Measurements from ENCODE around the gene PEAK1.

DNA sequence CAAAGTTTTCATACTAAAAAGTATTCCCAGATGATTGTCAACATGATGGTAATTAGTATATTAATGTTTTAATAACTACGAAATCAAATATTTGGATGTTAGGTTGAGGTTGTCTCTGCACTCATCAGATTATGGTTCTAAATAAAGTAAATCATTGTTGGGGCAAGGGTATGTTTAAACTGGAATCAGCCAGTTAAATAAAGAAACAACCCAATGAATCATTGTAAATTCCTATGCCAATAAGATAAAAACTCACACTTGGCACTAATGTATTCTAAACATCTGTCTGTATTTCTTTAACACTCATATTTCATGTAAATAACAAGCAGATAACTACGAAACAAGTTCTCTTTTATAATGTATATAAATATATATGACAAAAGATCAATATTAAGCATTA lies 92.7 kb downstream of the PEAK1 start:
- no peak for TF ChIP-seq ZNF404 (tag by site-specific recombination; IDR thresholded peaks at IDR 0.05)
- TF ChIP-seq, protein P1, sequence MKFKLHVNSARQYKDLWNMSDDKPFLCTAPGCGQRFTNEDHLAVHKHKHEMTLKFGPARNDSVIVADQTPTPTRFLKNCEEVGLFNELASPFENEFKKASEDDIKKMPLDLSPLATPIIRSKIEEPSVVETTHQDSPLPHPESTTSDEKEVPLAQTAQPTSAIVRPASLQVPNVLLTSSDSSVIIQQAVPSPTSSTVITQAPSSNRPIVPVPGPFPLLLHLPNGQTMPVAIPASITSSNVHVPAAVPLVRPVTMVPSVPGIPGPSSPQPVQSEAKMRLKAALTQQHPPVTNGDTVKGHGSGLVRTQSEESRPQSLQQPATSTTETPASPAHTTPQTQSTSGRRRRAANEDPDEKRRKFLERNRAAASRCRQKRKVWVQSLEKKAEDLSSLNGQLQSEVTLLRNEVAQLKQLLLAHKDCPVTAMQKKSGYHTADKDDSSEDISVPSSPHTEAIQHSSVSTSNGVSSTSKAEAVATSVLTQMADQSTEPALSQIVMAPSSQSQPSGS (tag by site-specific recombination; IDR thresholded peaks at IDR 0.05; ENCODE audit: low read depth), result no peak
- TF ChIP-seq ZNF16 (tag by site-specific recombination; IDR thresholded peaks at IDR 0.05; ENCODE audit: low read depth), result no peak
- TF ChIP-seq, protein P2, sequence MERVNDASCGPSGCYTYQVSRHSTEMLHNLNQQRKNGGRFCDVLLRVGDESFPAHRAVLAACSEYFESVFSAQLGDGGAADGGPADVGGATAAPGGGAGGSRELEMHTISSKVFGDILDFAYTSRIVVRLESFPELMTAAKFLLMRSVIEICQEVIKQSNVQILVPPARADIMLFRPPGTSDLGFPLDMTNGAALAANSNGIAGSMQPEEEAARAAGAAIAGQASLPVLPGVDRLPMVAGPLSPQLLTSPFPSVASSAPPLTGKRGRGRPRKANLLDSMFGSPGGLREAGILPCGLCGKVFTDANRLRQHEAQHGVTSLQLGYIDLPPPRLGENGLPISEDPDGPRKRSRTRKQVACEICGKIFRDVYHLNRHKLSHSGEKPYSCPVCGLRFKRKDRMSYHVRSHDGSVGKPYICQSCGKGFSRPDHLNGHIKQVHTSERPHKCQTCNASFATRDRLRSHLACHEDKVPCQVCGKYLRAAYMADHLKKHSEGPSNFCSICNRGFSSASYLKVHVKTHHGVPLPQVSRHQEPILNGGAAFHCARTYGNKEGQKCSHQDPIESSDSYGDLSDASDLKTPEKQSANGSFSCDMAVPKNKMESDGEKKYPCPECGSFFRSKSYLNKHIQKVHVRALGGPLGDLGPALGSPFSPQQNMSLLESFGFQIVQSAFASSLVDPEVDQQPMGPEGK (tag by site-specific recombination; IDR thresholded peaks at IDR 0.05), result no peak
- TF ChIP-seq TRIM28 (IDR thresholded peaks at IDR 0.05; ENCODE audit: borderline replicate concordance, low read length), result no peak
- TF ChIP-seq, protein P3, sequence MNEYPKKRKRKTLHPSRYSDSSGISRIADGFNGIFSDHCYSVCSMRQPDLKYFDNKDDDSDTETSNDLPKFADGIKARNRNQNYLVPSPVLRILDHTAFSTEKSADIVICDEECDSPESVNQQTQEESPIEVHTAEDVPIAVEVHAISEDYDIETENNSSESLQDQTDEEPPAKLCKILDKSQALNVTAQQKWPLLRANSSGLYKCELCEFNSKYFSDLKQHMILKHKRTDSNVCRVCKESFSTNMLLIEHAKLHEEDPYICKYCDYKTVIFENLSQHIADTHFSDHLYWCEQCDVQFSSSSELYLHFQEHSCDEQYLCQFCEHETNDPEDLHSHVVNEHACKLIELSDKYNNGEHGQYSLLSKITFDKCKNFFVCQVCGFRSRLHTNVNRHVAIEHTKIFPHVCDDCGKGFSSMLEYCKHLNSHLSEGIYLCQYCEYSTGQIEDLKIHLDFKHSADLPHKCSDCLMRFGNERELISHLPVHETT (tag by site-specific recombination; IDR thresholded peaks at IDR 0.05), result no peak
- TF ChIP-seq, protein P4, sequence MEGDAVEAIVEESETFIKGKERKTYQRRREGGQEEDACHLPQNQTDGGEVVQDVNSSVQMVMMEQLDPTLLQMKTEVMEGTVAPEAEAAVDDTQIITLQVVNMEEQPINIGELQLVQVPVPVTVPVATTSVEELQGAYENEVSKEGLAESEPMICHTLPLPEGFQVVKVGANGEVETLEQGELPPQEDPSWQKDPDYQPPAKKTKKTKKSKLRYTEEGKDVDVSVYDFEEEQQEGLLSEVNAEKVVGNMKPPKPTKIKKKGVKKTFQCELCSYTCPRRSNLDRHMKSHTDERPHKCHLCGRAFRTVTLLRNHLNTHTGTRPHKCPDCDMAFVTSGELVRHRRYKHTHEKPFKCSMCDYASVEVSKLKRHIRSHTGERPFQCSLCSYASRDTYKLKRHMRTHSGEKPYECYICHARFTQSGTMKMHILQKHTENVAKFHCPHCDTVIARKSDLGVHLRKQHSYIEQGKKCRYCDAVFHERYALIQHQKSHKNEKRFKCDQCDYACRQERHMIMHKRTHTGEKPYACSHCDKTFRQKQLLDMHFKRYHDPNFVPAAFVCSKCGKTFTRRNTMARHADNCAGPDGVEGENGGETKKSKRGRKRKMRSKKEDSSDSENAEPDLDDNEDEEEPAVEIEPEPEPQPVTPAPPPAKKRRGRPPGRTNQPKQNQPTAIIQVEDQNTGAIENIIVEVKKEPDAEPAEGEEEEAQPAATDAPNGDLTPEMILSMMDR (tag by site-specific recombination; IDR thresholded peaks at IDR 0.05), result no peak
- TF ChIP-seq, protein P5, sequence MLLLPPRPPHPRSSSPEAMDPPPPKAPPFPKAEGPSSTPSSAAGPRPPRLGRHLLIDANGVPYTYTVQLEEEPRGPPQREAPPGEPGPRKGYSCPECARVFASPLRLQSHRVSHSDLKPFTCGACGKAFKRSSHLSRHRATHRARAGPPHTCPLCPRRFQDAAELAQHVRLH (tag by site-specific recombination; IDR thresholded peaks at IDR 0.05), result no peak
- TF ChIP-seq ZNF600 (tag by site-specific recombination; IDR thresholded peaks at IDR 0.05), result no peak
- no peak for TF ChIP-seq ZNF266 (tag by site-specific recombination; IDR thresholded peaks at IDR 0.05; ENCODE audit: low read depth)

Data from HEK293 (cell line).